HL-60 (cell line): Measurements from ENCODE around the gene MIOX.

Experiments used
- DNase-seq, 2 experiments: peaks; one replicate each; pipeline ENCODE4 v3.0.0-alpha.2; 2010 to 2020; ENCODE audit warnings: low read depth in 1 of 2, low spot score in 1 of 2
- H3K27ac ChIP-seq: fragments of 250-450 bp; sonication (Bioruptor Pico); replicated peaks from 2 replicates; pipeline ENCODE4 v1.5.1; 2020; ENCODE audit warnings: mild to moderate bottlenecking, moderate library complexity
- H3K27me3 ChIP-seq: fragments of 250-450 bp; sonication (Bioruptor Pico); 2 replicates; pipeline ENCODE4 v1.5.1; 2021; ENCODE audit warnings: mild to moderate bottlenecking, moderate library complexity; ENCODE audit not compliant: insufficient read depth, poor library complexity, severe bottlenecking
- H3K4me3 ChIP-seq: replicated peaks from 2 replicates; pipeline ENCODE4 v1.5.1; 2011; ENCODE audit warnings: mild to moderate bottlenecking, control low read depth, low read length; ENCODE audit not compliant: insufficient read depth
- CTCF ChIP-seq: IDR thresholded peaks from one replicate; pipeline ENCODE4 v1.5.1; 2011; ENCODE audit warnings: low read length, control low read depth, inconsistent platforms; ENCODE audit not compliant: insufficient read depth
- GABPA ChIP-seq: IDR thresholded peaks from 2 replicates; pipeline ENCODE4 v1.6.1; 2012; ENCODE audit warnings: low read depth
- POLR2AphosphoS5 ChIP-seq: IDR thresholded peaks from 2 replicates; pipeline ENCODE4 v1.6.1; 2012; ENCODE audit warnings: low read depth
- REST ChIP-seq: IDR thresholded peaks from 2 replicates; pipeline ENCODE4 v1.6.1; 2012; ENCODE audit warnings: low read depth; ENCODE audit not compliant: insufficient replicate concordance
- SPI1 ChIP-seq: IDR thresholded peaks from 2 replicates; pipeline ENCODE4 v1.6.1; 2012; ENCODE audit warnings: low read depth, mild to moderate bottlenecking, borderline replicate concordance

Gene MIOX

GRCh38 chr22:50526108-50526833, 39.6 kb downstream of the MIOX start:
- TF ChIP-seq SPI1 (no peak), REST (peak; percentile 33), GABPA (peak; percentile 33; the same call in 1 of the 2 replicates), CTCF (peak; percentile 26), POLR2AphosphoS5 (no peak; the same call in 1 of the 2 replicates)
- DNase-seq = peak; percentile 84 to 90
- Histone ChIP-seq H3K4me3 (peak overlapping the region; percentile 70), H3K27ac (peak overlapping the region; percentile 91), H3K27me3 (no peaks in the 10 kb centered on the region)

- peak; percentile 71 to 89 for DNase-seq
- peak overlapping the region; percentile 70 for H3K4me3 ChIP-seq
- TF ChIP-seq POLR2AphosphoS5 (peak; percentile 56; the same call in 1 of the 2 replicates), GABPA (no peak)
- no peaks in the 10 kb centered on the region for H3K27me3 ChIP-seq
- peak overlapping the region; percentile 91 for H3K27ac ChIP-seq
These were observed 40.5 kb downstream of the MIOX start for GRCh38 chr22:50526834-50527801.

GRCh38 chr22:50527921-50528681, 41.4 kb downstream of the MIOX start:
- no peak overlapping the region for H3K27ac ChIP-seq
- no peak for DNase-seq
- no peaks in the 10 kb centered on the region for H3K27me3 ChIP-seq
- no peak overlapping the region for H3K4me3 ChIP-seq
- TF ChIP-seq POLR2AphosphoS5 (no peak; the same call in 1 of the 2 replicates), GABPA (no peak), CTCF (no peak), REST (no peak), SPI1 (no peak)
